ENCODE results near the gene CEBPA. TPM values are rescaled to one million over a fixed set of nuclear protein-coding genes. Genes with fewer than 3 reads are reported as not detected.

Gene CEBPA
- total RNA-seq, 4 donors from 2014 or later, result 5.1 to 15.9 (median 8.9) TPM

- DNase-seq (ENCODE audit: extremely low spot score), result no peak
- WGBS, result 93% methylated on average over 5 of the region's 5 CpGs
- Histone ChIP-seq H3K4me3 (no peak overlapping the region), H3K27me3 (peaks cover 0 to 17% (median 0%) of the 10 kb centered on the region in 4 donors), H3K36me3 (no peaks in the 10 kb centered on the region), H3K27ac (replicated peaks in 1 of 4) (no peak overlapping the region), H3K9me3 (no peaks in the 10 kb centered on the region), H3K4me1 (peaks cover 10 to 35% (median 26%) of the 10 kb centered on the region in 4 donors)
- TF ChIP-seq EP300 (IDR thresholded peaks at IDR 0.05) (no peak), POLR2A (IDR thresholded peaks at IDR 0.05; ENCODE audit: low read depth) (no peak), POLR2AphosphoS5 (IDR thresholded peaks at IDR 0.05) (no peak), CTCF (IDR thresholded peaks at IDR 0.05) (no peak)
- intact Hi-C loops (cut with DNase I), result loop anchor here (10.0 kb wide), 1 partner anchor 99 kb away; no protein-coding TSS in a partner anchor
Observed at GRCh38 chr19:33306191-33306590, 3.9 kb upstream of the CEBPA start.

GRCh38 chr19:33304760-33305647, 2.7 kb upstream of the CEBPA start:
- Histone ChIP-seq H3K4me3 (no peak overlapping the region), H3K9me3 (no peaks in the 10 kb centered on the region), H3K4me1 (peaks cover 13 to 47% (median 38%) of the 10 kb centered on the region in 4 donors), H3K27me3 (peaks cover 0 to 16% (median 0%) of the 10 kb centered on the region in 4 donors), H3K27ac (replicated peaks in 1 of 4) (peak overlapping the region in 1 of 4 donors; percentile 89), H3K36me3 (no peaks in the 10 kb centered on the region)
- no peak for TF ChIP-seq EP300 (IDR thresholded peaks at IDR 0.05)
- TF ChIP-seq CTCF (IDR thresholded peaks at IDR 0.05), result no peak
- no peak for TF ChIP-seq POLR2AphosphoS5 (IDR thresholded peaks at IDR 0.05)
- no peak for TF ChIP-seq POLR2A (IDR thresholded peaks at IDR 0.05; ENCODE audit: low read depth)
- intact Hi-C loops (cut with DNase I), result loop anchor here (5.0 to 10.0 kb wide), 3 partner anchors 68 to 128 kb away; no protein-coding TSS in a partner anchor
- no peak for DNase-seq (ENCODE audit: extremely low spot score)
- 91% methylated on average over 12 of the region's 12 CpGs for WGBS

- Histone ChIP-seq H3K4me3 (peak overlapping the region; percentile 74 to 89 (median 80)), H3K9me3 (no peaks in the 10 kb centered on the region), H3K27me3 (peaks cover 0 to 20% (median 0%) of the 10 kb centered on the region in 4 donors), H3K36me3 (no peaks in the 10 kb centered on the region), H3K27ac (replicated peaks in 1 of 4) (peak overlapping the region in 3 of 4 donors; percentile 88 to 94 (median 89)), H3K4me1 (peaks cover 13 to 54% (median 44%) of the 10 kb centered on the region in 4 donors)
- WGBS, result 41% methylated on average over 9 of the region's 13 CpGs
- no peak for TF ChIP-seq POLR2A (IDR thresholded peaks at IDR 0.05; ENCODE audit: low read depth)
- TF ChIP-seq EP300 (IDR thresholded peaks at IDR 0.05), result no peak
- no peak for TF ChIP-seq POLR2AphosphoS5 (IDR thresholded peaks at IDR 0.05)
- TF ChIP-seq CTCF (IDR thresholded peaks at IDR 0.05), result no peak
- intact Hi-C loops (cut with DNase I), result loop anchor here (5.0 to 10.0 kb wide), 3 partner anchors 67 to 127 kb away; no protein-coding TSS in a partner anchor
- DNase-seq (ENCODE audit: extremely low spot score), result no peak
Observed at GRCh38 chr19:33304371-33304759, 2.0 kb upstream of the CEBPA start.

- intact Hi-C loops (cut with DNase I), result loop anchor here (2.0 to 10.0 kb wide), 4 partner anchors 67 to 127 kb away; no protein-coding TSS in a partner anchor
- peaks cover 13 to 57% (median 46%) of the 10 kb centered on the region in 4 donors for H3K4me1 ChIP-seq
- no peaks in the 10 kb centered on the region for H3K36me3 ChIP-seq
- H3K4me3 ChIP-seq, result peak overlapping the region; percentile 74 to 89 (median 80)
- peak overlapping the region; percentile 81 to 94 (median 88) for H3K27ac ChIP-seq (replicated peaks in 1 of 4)
- H3K27me3 ChIP-seq, result peaks cover 0 to 25% (median 0%) of the 10 kb centered on the region in 4 donors
- no peaks in the 10 kb centered on the region for H3K9me3 ChIP-seq
- TF ChIP-seq POLR2A (IDR thresholded peaks at IDR 0.05; ENCODE audit: low read depth), result no peak
- TF ChIP-seq EP300 (IDR thresholded peaks at IDR 0.05), result no peak
- no peak for TF ChIP-seq CTCF (IDR thresholded peaks at IDR 0.05)
- TF ChIP-seq POLR2AphosphoS5 (IDR thresholded peaks at IDR 0.05), result no peak
- DNase-seq (ENCODE audit: extremely low spot score), result no peak
- 15% methylated on average over 22 of the region's 33 CpGs for WGBS
Observed at GRCh38 chr19:33303791-33304345, 1.5 kb upstream of the CEBPA start.

All from esophagus muscularis mucosa (tissue), 4 donors.